GM15510 (cell line): ENCODE data around the gene SLC22A16.

Experiments
- POLR2A ChIP-seq: IDR thresholded peaks from 3 replicates; pipeline ENCODE4 v1.6.1; 2011; ENCODE audit warnings: borderline replicate concordance; ENCODE audit not compliant: insufficient read length; ENCODE audit errors: extremely low read depth

SLC22A16 gene

GRCh38 chr6:110476046-110476849 lies at the start of gene SLC22A16:
Gene SLC22A16, minus strand, starts transcription at chr6:110476613. Its CDS starts 39 bp downstream, at chr6:110476574.
- no peak for TF ChIP-seq POLR2A

DNA sequence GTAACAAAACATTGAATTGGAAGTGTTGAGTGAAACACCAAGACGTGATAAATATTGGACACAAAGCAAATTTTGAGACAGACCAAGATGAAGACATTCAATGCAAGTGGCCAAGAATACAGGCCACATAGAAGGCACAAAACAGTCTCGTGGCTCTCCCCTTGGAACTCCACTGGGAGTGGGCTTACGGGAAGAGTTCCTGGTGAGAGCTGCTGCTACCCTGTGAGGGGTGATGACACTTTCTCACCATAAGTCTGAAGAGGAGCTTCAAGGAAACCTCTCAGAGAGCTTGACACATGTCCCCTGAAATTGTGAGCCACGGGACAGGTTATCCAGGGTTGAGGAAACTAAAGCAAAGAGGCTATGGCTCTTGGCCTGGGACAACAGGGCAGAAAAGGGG lies 48.6 kb upstream of the SLC22A16 start:
- TF ChIP-seq POLR2A: no peak

- no peak for TF ChIP-seq POLR2A
These were observed 47.9 kb upstream of the SLC22A16 start for GRCh38 chr6:110524305-110524704.

- no peak for TF ChIP-seq POLR2A
These were observed 47.1 kb upstream of the SLC22A16 start for GRCh38 chr6:110523451-110524021.

DNA sequence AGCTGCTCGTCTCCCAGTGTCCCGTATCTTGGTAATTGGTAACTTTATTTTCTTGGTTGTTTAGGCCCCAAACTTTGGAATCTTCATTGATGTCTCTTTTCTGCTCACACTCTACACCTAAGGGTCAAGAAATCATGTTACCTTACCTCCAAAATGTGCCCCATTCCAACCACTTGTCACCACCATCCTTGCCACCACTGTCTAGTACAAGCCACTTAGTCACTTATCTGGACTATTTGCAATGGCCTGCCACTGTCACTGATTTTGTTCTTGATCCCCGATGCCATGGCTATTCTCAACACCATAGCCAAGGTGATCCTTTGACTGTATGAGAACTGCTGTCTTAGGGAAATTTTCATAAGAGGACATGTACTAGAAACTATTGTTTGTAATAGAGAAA lies 46.0 kb upstream of the SLC22A16 start:
- TF ChIP-seq POLR2A: no peak

DNA sequence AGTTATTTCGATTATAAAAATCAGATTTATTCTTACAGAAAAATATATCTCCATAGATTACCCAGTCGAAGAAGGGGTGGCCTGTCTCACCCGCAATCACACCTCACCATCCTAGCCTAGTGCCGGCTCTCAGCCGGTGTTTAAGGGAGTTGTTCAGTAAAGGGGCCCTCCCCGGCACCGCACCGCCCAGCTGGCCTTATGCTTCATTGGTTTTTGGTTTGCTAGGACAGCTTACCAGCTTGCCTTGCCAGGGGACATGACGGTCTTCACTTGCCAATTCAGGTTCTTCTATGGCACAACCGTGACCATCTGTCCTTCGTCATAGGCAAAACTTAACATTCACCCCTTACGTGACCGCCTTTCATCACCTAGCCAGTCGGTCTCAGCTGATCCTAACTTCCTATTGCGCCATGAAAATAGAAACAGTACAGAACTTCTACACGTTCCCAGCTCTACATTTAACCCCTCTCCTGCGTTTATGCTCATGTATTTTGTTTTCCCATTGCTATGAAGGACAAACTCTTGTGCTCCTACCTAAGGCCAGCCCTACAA lies 44.7 kb upstream of the SLC22A16 start:
- TF ChIP-seq POLR2A: no peak

DNA sequence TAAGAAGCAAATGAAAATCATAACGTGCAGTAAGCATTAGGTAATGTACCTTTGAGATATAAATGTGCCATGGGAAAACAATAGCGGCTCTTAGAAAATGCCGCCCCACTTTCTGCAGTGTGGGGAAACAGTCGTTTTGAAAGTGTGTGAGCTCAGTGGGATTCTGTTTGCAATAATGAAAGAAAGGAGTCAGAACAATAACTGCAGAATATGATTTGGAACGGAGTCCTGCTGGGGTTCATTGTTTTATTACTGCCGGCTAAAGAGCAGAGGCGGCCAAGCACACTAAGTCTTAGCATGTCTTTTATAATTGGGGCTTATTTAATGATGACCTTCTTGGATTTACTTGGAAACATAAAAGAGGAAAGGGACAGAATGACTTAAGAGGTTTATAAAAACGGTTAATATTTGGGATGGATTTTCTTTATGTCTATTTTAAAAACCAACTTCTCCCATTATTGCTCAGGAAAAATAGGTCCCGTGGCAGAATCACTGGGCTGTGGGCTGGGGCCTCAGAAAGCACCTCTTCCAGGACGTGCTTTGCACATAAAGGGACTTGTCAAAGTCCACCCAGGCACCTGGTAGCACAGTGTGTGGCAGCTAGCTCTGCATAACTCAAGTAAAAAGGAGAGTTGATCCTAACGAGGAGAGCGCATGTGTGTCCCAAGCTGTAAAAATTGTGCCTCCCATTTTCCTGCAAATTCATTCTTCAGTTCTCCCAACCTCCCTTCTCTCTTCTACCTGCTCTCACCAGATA lies 44.0 kb upstream of the SLC22A16 start:
- no peak for TF ChIP-seq POLR2A

GRCh38 chr6:110517601-110518281 lies 41.3 kb upstream of the SLC22A16 start:
- TF ChIP-seq POLR2A: no peak

GRCh38 chr6:110517034-110517433 lies 40.6 kb upstream of the SLC22A16 start:
- no peak for TF ChIP-seq POLR2A

DNA sequence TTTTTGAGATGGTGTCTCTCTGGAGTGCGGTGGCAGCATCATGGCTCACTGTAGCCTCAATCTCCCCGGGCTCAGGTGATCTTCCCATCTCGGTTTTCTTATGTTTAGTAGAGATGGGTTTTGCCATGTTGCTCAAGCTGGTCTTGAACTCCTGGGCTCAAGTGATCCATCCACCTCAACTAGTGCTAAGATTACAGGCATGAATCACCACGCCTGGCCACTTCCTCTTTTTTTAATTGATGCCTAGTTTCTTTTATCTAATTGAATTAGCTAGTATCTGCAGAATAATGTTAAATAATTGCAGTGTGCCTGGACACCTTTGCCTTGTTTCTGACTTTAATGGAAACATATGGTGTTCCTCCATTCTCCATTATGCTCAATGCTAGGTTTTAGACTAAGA lies 38.4 kb upstream of the SLC22A16 start:
- TF ChIP-seq POLR2A: no peak

- TF ChIP-seq POLR2A: no peak
These were observed 36.6 kb upstream of the SLC22A16 start for GRCh38 chr6:110512991-110513390.

GRCh38 chr6:110511401-110511800 lies 35.0 kb upstream of the SLC22A16 start:
- TF ChIP-seq POLR2A: no peak

DNA sequence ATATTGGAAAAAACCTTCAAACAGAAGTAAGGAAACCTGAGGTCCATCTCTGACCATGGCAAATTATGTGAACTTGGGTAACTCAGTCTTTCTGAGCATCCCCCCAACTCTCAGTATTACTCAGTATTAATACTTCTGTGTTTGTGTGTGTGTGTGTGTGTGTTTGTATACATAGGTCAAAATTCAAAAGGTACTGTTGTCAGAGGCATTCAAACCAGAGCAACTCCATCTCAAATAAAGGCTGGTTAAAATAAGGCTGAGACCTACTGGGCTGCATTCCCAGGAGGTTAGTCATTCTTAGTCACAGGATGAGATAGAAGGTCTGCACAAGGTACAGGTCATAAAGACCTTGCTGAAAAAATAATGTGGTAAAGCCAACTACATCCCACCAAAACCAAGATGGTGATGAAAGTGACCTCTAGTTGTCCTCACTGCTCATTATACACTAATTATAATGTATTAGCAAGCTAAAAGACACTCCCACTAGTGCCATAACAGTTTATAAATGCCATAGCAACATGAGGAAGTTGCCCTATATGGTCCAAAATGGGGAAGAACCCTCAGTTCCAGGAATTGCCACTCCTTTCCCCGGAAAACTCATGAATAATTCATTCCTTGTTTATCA lies 33.3 kb upstream of the SLC22A16 start:
- TF ChIP-seq POLR2A: no peak

- TF ChIP-seq POLR2A: no peak
These were observed 19.5 kb upstream of the SLC22A16 start for GRCh38 chr6:110495949-110496348.

- TF ChIP-seq POLR2A: no peak
These were observed 16.9 kb upstream of the SLC22A16 start for GRCh38 chr6:110493253-110493800.

GRCh38 chr6:110492584-110492983 lies 16.2 kb upstream of the SLC22A16 start:
- TF ChIP-seq POLR2A: no peak
